PC-3 (cell line): ENCODE data around the gene ATP10A. TPM values are rescaled to one million over a fixed set of nuclear protein-coding genes. Genes with fewer than 3 reads are reported as not detected.

ENCODE experiments used
- ATAC-seq: fragments of 200-7000 bp; cut with Tn5 transposase; 2 replicates; pipeline ENCODE4 v1.9.1; 2020; ENCODE audit warnings: mild to moderate bottlenecking, moderate library complexity
- BruUV-seq: library from RNA; stranded (reverse); fragments of 400-500 nt; replicated peaks from 2 replicates; lab custom pipeline; 2021; lab: Mats Ljungman, UMichigan
- CTCF ChIA-PET: fragments of 300-600 bp; sonication (Branson Sonifier 250); formaldehyde crosslinking; loops from one replicate; lab custom pipeline; 2022; ENCODE audit warnings: antibody characterized with exemption; lab: Charles Lee
- POLR2A ChIA-PET: fragments of 300-600 bp; sonication (Branson Sonifier 250); formaldehyde crosslinking; loops from one replicate; lab custom pipeline; 2022; ENCODE audit warnings: antibody characterized with exemption; ENCODE audit not compliant: unreplicated experiment; lab: Charles Lee
- DNase-seq: peaks from one replicate; pipeline ENCODE4 v3.0.0-alpha.2; 2015
- H2AFZ ChIP-seq: fragments of 300-600 bp; sonication (generic); 2 replicates; pipeline ENCODE4 v1.6.0; 2016; ENCODE audit warnings: antibody characterized with exemption, low read length
- H3F3A ChIP-seq: fragments of 300-600 bp; sonication (generic); one replicate; pipeline ENCODE4 v1.6.0; 2017; ENCODE audit warnings: antibody characterized with exemption, low read length, control low read depth, mild to moderate bottlenecking; ENCODE audit not compliant: unreplicated experiment
- H3K27ac ChIP-seq: fragments of 300-600 bp; sonication (generic); 2 replicates; pipeline ENCODE4 v1.5.1; 2016; ENCODE audit warnings: mild to moderate bottlenecking, low read length
- H3K27me3 ChIP-seq: fragments of 300-600 bp; sonication (generic); 2 replicates; pipeline ENCODE4 v1.6.1; 2016; ENCODE audit warnings: low read length, mixed read lengths
- H3K36me3 ChIP-seq: fragments of 300-600 bp; sonication (generic); 2 replicates; pipeline ENCODE4 v1.6.1; 2016; ENCODE audit warnings: low read depth, mixed run types, low read length, mixed read lengths
- H3K4me1 ChIP-seq: fragments of 300-600 bp; sonication (generic); 2 replicates; pipeline ENCODE4 v1.5.1; 2016; ENCODE audit warnings: low read length; ENCODE audit not compliant: insufficient read depth
- H3K4me2 ChIP-seq: fragments of 300-600 bp; sonication (generic); 2 replicates; pipeline ENCODE4 v1.6.0; 2016; ENCODE audit warnings: low read length
- H3K4me3 ChIP-seq: fragments of 300-600 bp; sonication (generic); 2 replicates; pipeline ENCODE4 v1.5.1; 2016; ENCODE audit warnings: mild to moderate bottlenecking, low read length, mixed read lengths
- H3K79me2 ChIP-seq: fragments of 300-600 bp; sonication (generic); 2 replicates; pipeline ENCODE4 v1.6.1; 2017; ENCODE audit warnings: low read length, mixed read lengths
- H3K9ac ChIP-seq: fragments of 300-600 bp; sonication (generic); 2 replicates; pipeline ENCODE4 v1.6.0; 2016; ENCODE audit warnings: mild to moderate bottlenecking, low read length
- H3K9me2 ChIP-seq: fragments of 300-600 bp; sonication (generic); replicated peaks from 2 replicates; pipeline ENCODE4 v1.6.1; 2016; ENCODE audit warnings: mixed run types, low read length, mixed read lengths
- H3K9me3 ChIP-seq: fragments of 300-600 bp; sonication (generic); 2 replicates; pipeline ENCODE4 v1.6.1; 2016; ENCODE audit warnings: low read length, mixed read lengths
- H4K20me1 ChIP-seq: fragments of 300-600 bp; sonication (generic); 2 replicates; pipeline ENCODE4 v1.6.1; 2016; ENCODE audit warnings: low read length, mixed read lengths
- CTCF ChIP-seq: fragments of 300-600 bp; sonication (generic); conservative IDR thresholded peaks from 2 replicates; pipeline ENCODE4 v1.5.1; 2017; ENCODE audit warnings: antibody characterized with exemption, low read depth, mild to moderate bottlenecking, low read length
- EZH2 ChIP-seq: fragments of 300-600 bp; sonication (generic); IDR thresholded peaks from one replicate; pipeline ENCODE4 v1.6.1; 2017; ENCODE audit warnings: antibody characterized with exemption, mild to moderate bottlenecking, low read length; ENCODE audit not compliant: unreplicated experiment
- EZH2phosphoT487 ChIP-seq: fragments of 300-600 bp; sonication (generic); IDR thresholded peaks from 2 replicates; pipeline ENCODE4 v1.6.1; 2018; ENCODE audit warnings: mild to moderate bottlenecking, antibody characterized with exemption, low read length, borderline replicate concordance
- intact Hi-C: fragments of 100-400 bp; cut with micrococcal nuclease; formaldehyde crosslinking; loops from 2 replicates; pipeline ENCODE4 v1.9.0; 2023
- total RNA-seq: library from RNA; depleted of rRNA; stranded (reverse); fragments of >200 nt; gene quantifications from 2 replicates; pipeline ENCODE4 v1.2.3, GENCODE V29; 2014

Gene ATP10A
- total RNA-seq, 1 experiment from 2014 or later: 2.6 TPM

GRCh38 chr15:25680686-25681025 is 182.5 kb downstream of the ATP10A start:
- no peaks in the 10 kb centered on the region for H4K20me1 ChIP-seq
- no TSS peak for BruUV-seq
- DNase-seq: no peak

GRCh38 chr15:25679964-25680685 is 183.0 kb downstream of the ATP10A start:
- no peaks in the 10 kb centered on the region for H3K27me3 ChIP-seq
- no peak overlapping the region for H3K4me2 ChIP-seq
- intact Hi-C loops: no loop called here
- no peak overlapping the region for H3K9ac ChIP-seq
- no peak overlapping the region for H2AFZ ChIP-seq
- no peak overlapping the region for H3K4me3 ChIP-seq
- no peak for DNase-seq
- H3K4me1 ChIP-seq: no peaks in the 10 kb centered on the region; the same call in 1 of the 2 replicates
- no peak overlapping the region for H3K27ac ChIP-seq
- no peaks in the 10 kb centered on the region for H3F3A ChIP-seq
- 0 out of 2 replicates have a peak, but pooled peaks cover 3% of the 10 kb centered on the region for H3K9me3 ChIP-seq
- H3K9me2 ChIP-seq: no peaks in the 10 kb centered on the region
- no peaks in the 10 kb centered on the region for H3K79me2 ChIP-seq
- TF ChIP-seq EZH2: no peak
- no peaks in the 10 kb centered on the region for H4K20me1 ChIP-seq
- no peaks in the 10 kb centered on the region for H3K36me3 ChIP-seq
- ATAC-seq: no peak
- ChIA-PET POLR2A (no interaction called here), CTCF (no interaction called here)
- no TSS peak for BruUV-seq

More at GRCh38 chr15:25680686-25681025, 182.5 kb downstream of the ATP10A start:
- Histone ChIP-seq H3F3A (no peaks in the 10 kb centered on the region), H3K4me2 (no peak overlapping the region), H3K79me2 (no peaks in the 10 kb centered on the region), H3K27me3 (no peaks in the 10 kb centered on the region), H3K4me3 (no peak overlapping the region), H3K36me3 (no peaks in the 10 kb centered on the region), H3K9me2 (no peaks in the 10 kb centered on the region), H3K9ac (no peak overlapping the region), H3K27ac (no peak overlapping the region), H3K4me1 (no peaks in the 10 kb centered on the region; the same call in 1 of the 2 replicates), H2AFZ (no peak overlapping the region), H3K9me3 (0 out of 2 replicates have a peak, but pooled peaks cover 3% of the 10 kb centered on the region)
- ChIA-PET POLR2A (no interaction called here), CTCF (no interaction called here)
- TF ChIP-seq EZH2: no peak
- no peak for TF ChIP-seq EZH2phosphoT487
- no peak for TF ChIP-seq CTCF
- no peak for ATAC-seq
- intact Hi-C loops: no loop called here

GRCh38 chr15:25679492-25679891 is 183.6 kb downstream of the ATP10A start:
- H4K20me1 ChIP-seq: no peaks in the 10 kb centered on the region
- TF ChIP-seq EZH2phosphoT487 (no peak), EZH2 (no peak), CTCF (no peak)
- H3K79me2 ChIP-seq: no peaks in the 10 kb centered on the region
- no peak overlapping the region for H3K9ac ChIP-seq
- H3K4me2 ChIP-seq: no peak overlapping the region
- H2AFZ ChIP-seq: no peak overlapping the region
- CTCF ChIA-PET: no interaction called here
- DNase-seq: no peak
- H3K27me3 ChIP-seq: no peaks in the 10 kb centered on the region
- ATAC-seq: no peak
- H3K9me2 ChIP-seq: no peaks in the 10 kb centered on the region
- BruUV-seq: no TSS peak
- H3K27ac ChIP-seq: no peak overlapping the region
- H3K4me1 ChIP-seq: no peaks in the 10 kb centered on the region; the same call in 1 of the 2 replicates
- intact Hi-C loops: no loop called here
- no peaks in the 10 kb centered on the region for H3K36me3 ChIP-seq
- H3F3A ChIP-seq: no peaks in the 10 kb centered on the region
- H3K9me3 ChIP-seq: 0 out of 2 replicates have a peak, but pooled peaks cover 2% of the 10 kb centered on the region
- no peak overlapping the region for H3K4me3 ChIP-seq
- POLR2A ChIA-PET: no interaction called here
